ENCODE measurements around the gene MALL.
"Not testable (repeated sequence)": the region's sequence is repeated elsewhere in the genome, so short reads cannot be mapped to it uniquely, and the experiment has no call there.

MALL gene

DNA sequence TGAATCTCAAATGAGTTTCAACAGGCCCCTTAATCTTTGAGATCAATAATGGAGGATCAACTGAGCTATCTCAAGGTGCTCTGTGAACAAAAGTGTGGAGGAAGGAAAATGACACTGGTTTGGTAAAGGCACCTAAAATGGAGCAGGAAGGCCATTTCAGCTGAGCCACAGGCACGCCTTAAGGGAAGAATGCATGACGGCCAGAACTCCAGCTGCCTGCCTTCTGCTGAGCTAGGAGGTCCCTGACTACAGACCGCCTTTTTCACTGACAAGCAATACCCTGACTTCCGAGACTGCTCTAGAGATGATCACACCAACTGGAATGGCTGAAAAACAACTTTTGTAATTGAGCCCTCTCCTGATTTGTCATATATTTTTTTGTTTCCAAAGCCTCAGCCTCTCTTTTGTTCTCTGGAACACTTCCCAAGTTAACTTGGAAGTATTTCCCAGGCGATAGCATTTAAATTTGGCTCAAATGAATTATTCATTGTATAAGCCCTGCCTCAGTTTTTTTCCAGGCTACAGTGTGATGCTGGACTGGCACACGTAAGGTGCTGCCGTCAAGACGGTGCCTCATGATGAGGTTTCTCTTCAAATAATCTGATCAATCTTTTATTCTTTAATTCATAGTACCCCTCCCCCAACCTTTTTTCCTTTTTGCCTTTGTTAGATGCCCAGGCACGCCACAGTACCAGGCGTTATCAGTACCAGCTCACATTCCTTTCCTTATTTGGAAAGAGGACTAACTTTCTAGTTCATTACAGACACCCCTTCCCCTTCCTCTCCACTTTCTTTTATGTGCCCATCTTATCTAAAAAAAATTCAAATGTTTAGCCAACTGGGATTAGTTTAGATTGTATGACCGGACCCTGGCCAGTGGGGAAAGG, 60.9 kb downstream of the MALL start:
- in situ Hi-C loops (cut with HindIII; ENCODE audit: low sequenced_read_pairs): not testable (repeated sequence)

DNA sequence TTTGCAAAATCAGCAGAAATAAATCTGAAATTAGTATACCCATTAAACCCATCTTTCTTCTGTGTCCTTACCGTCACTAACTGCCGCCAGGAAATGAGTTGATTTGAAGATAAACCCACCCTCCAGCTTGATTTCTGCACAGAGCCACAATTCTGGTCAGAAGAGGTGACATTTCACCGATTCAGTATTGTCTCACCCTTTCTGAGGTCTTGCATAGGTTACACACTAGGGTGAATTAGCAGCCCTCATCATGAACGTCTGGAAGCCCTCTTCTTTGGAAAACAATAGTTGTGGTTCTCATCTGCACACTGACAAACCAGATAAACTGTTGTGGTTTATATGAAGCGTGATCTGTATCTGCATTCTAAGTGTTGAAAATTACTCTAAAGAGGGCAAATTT, 61.9 kb downstream of the MALL start:
- in situ Hi-C loops (cut with HindIII; ENCODE audit: low sequenced_read_pairs): not testable (repeated sequence)

DNA sequence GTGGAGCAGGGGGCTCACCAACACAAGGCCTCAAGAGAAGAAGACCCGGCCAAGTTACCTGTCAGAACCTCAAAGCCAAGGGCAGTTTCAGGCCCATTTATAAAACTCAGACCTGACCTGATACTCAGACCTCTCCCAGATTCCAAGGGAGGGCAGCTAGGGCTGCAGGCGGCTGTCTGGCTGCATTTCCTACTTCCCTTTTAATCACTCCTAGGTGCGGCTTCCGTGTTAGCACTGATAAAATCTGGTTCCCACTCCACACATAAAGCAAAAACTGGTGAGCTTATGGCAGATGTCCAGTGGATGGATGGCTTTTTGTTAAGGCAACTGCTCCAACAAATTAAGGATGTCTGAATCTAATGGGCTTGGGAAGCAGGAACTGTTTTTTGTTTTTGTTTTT, 63.5 kb downstream of the MALL start:
- in situ Hi-C loops (cut with HindIII; ENCODE audit: low sequenced_read_pairs): not testable (repeated sequence)

DNA sequence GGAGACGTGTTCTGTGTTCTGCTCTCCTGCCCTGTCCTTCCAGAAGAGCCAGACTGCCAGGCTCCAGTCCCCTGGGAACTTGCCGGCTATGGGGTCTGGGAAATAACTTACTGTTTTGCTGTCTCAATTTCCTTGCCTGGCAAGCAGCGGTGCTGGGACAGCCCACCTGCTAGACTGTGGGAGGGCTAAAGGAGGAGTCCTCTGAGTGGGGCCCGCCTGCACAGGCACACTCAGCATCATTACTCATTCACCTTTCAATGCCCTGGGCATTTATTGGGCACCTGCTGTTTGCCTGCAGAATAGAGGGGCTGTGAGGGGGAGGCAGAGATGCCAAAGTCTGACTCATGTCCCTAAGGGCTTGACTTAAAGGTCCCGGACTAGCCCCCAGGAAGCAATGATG, 65.4 kb downstream of the MALL start:
- in situ Hi-C loops (cut with HindIII; ENCODE audit: low sequenced_read_pairs): not testable (repeated sequence)

DNA sequence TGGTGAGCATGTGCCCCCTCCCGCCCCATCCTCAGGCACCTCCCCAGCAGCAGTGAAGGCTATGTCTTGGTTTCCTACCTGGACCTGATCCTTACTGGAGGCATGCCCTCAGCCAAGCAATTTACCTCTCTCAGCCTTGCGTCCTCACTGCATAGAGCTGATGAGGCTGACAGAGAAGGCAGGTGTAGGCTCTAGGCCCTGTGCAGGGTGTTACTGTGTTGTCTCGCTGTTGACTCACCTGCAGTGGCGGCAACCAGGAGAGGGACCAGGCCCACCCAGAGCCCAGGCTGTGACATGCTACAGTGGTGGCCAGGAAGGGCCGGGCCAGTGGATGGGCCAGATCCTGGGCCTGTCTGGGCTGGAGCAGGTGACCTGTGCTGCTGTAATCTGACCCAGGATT, 65.9 kb downstream of the MALL start:
- in situ Hi-C loops (cut with HindIII; ENCODE audit: low sequenced_read_pairs): not testable (repeated sequence)

DNA sequence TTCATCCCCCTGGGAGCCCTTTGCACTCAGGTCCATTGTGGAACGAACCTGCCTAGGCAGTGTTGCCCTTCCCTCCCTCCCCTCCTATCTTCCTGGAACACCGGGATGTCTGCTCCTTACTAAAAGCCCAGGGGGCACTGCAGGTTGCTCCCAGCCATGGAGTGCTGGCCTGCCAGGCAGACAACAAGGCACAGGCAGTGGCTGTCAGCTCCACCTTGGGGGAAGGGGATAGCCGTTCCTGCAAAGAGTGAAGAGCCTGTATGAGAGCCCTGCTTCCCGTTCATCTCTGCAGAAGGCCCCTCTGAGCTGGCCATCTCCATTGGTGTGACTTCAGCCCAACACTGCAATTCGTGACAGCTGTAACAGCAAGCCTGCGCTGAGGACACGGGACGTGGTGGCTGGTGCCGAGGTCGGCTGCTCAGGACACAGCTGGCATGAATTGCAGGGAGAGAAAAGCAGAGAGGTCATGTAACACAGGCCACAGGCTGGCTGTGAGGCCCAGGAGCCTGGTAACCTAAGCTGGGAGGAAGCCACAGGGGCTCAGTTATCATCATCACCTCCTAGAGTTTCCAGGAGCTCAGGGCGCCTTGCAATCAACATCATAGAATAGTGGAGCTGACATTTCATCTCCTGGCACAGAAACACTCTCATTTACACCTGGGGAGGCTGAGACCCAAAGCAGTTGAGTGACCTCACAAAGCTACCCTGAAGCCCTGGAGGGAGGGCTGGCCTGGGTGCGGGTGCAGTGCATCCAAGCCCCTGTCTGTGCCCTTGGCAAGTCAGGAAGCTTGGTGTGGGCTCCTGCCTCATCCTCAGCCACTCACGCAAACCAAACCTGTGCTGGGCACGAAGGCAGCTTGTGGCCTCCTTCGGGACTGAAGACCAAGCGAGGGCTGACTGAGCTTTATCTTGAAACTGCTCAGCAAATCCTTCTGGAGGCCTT, 67.1 kb downstream of the MALL start:
- in situ Hi-C loops (cut with HindIII; ENCODE audit: low sequenced_read_pairs): not testable (repeated sequence)

DNA sequence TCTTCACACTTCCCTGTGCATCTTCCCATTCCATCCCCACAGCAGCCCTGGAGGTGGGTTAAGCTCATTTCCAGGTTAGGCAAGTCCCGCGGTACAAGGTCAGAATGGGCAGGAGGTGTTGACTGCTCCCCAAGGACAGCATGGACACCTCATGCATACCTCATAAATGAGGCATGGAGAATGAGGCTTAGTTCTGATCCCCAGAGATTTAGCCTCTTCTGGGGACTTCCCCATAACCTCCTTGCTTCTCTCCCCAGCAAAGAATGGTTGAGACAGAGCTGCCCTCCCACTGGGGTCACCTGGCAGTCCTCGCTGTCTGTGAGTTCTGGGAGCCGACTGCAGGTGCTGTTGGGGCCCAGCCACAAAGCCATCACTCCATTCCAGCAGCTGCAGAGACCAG, 68.4 kb downstream of the MALL start:
- in situ Hi-C loops (cut with HindIII; ENCODE audit: low sequenced_read_pairs): not testable (repeated sequence)

DNA sequence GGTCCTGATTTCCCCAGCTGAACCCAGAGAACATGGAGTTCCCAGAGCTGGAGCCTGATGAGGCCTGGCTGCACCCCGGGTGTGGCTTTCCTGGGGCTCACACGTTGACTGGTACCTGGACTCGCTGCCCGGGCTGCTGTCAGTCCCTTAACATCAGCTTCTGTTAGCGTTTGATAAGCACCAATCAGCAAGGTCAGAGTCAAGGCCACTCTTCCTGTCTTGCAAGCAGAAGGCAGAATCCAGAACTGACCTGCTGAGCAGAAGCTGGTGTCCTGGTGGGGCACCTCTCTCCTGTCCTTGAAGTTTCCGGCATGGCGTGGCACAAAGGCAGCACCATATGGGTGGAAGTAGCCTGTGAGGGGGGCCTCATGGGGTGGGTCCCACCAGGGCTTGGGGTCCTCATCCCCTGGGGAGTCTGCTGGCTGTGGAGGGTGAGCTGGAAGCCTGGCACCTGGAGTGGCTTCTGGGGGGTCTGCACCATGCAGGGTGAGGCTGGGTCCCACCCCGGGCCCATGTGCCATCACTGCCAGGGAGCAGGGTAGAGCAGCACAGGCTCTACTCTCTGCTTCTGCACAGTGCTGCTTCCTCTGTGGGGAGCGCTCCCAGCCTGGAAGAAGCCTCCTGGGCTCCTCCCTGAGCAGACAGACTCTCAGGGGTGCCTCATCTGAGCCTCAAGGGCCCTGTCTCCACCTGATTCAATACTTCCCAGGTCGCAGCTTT, 73.5 kb downstream of the MALL start:
- in situ Hi-C loops (cut with HindIII; ENCODE audit: low sequenced_read_pairs): not testable (repeated sequence)

DNA sequence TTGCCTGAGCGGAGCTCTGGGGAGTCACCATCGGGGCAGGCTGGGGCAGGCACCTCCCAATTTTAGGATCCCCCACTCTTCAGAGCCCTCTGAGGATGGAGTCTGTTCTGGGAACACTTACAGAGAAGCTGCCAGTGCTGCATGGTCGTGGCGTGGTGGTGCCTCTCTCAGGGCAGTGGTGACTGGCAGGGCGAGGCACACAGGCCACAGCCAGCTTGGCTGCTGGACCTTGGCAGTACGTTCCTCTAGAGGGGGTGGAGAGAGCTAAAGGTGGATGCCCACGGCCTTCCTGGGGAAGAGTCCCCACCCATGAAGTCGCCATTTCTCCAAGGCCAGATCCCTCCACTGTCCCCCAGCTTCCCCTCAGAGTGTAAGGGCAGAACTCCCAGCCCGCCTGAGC, 78.3 kb downstream of the MALL start:
- in situ Hi-C loops (cut with HindIII; ENCODE audit: low sequenced_read_pairs): not testable (repeated sequence)

DNA sequence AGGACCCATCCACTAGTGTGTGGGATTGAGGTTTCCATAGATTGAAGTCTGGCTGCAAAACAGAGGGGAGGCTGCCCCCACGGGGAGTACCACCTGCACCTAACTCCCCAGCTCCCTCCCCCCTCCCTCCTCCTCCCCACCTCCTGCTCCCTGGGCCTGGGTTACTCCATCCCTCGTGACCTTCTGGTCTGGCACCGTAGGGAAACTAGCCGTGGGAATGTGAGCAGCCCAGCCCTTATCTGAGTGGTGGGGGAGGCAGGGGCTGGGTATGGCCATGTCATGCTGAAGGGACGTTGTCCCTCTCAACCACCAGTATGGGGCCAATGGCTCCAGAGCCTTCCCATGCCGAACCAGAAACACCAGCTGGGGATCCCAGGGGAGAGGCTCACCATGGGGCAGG, 80.2 kb downstream of the MALL start:
- in situ Hi-C loops (cut with HindIII; ENCODE audit: low sequenced_read_pairs): not testable (repeated sequence)

DNA sequence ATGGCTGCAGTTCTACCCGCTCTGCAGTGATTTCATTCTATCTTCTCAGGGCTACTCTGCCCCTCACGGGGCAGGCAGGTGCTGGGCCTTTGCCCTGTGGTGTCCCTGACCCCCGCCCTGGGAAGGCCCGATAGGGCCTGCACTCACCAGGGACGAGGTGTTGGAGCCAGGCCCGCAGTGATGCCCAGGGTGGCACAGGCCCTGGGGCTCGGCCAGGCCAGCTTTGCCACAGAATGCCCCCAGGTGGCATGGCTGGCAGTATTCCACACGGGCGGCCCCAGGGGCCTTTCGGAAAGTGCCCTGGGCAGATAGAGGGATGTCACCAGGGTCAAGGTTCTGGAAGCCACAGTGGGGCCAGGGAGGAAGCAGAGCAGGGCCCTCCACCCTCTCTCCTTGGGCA, 80.7 kb downstream of the MALL start:
- in situ Hi-C loops (cut with HindIII; ENCODE audit: low sequenced_read_pairs): not testable (repeated sequence)
